Lower leg skin (tissue), 3 donors: ENCODE results near the gene ANKRD36B.
"Not testable (repeated sequence)": the region's sequence is repeated elsewhere in the genome, so short reads cannot be mapped to it uniquely, and the experiment has no call there.

Experiments
- CTCF ChIP-seq, 3 donors: fragments of 450-650 bp; IDR thresholded peaks; one replicate each; pipeline ENCODE4 v1.5.1; 2016; ENCODE audit warnings: antibody characterized with exemption in 3 of 3, mild to moderate bottlenecking in 3 of 3, moderate library complexity in 2 of 3
- POLR2A ChIP-seq, 2 donors: fragments of 450-650 bp; IDR thresholded peaks; one replicate each; pipeline ENCODE4 v1.6.1; 2016 to 2017; ENCODE audit warnings: antibody characterized with exemption in 2 of 2, mild to moderate bottlenecking in 1 of 2, moderate library complexity in 1 of 2

GRCh38 chr2:97589257-97589597 lies 450 bp downstream of the ANKRD36B start:
- not testable (repeated sequence) for TF ChIP-seq CTCF, POLR2A (IDR thresholded peaks at IDR 0.05)
